Left renal cortex interstitium (tissue), 4 donors: ENCODE measurements around the gene JOSD2. TPM values are rescaled to one million over a fixed set of nuclear protein-coding genes. Genes with fewer than 3 reads are reported as not detected.
A peak's percentile ranks its signal among the peaks of the same experiment; 100 is the strongest.

Experiments
- DNase-seq, 4 donors: peaks; one replicate each; pipeline ENCODE4 v3.0.0-alpha.2; 2013; ENCODE audit warnings: low read depth in 4 of 4, low spot score in 2 of 4, missing footprints in 1 of 4
- polyA plus RNA-seq, 4 donors: library from polyadenylated mRNA; unstranded; fragments of 120-200 nt; gene quantifications; one replicate each; pipeline ENCODE4 v1.2.1, GENCODE V29; 2013; ENCODE audit not compliant: insufficient read length in 4 of 4

The JOSD2 gene, protein sequence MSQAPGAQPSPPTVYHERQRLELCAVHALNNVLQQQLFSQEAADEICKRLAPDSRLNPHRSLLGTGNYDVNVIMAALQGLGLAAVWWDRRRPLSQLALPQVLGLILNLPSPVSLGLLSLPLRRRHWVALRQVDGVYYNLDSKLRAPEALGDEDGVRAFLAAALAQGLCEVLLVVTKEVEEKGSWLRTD
- 10 to 100 TPM in 3 of 4 donors, 1 to 10 TPM in 1; 8.9 to 20.2 (median 15.2) TPM for polyA plus RNA-seq

DNA sequence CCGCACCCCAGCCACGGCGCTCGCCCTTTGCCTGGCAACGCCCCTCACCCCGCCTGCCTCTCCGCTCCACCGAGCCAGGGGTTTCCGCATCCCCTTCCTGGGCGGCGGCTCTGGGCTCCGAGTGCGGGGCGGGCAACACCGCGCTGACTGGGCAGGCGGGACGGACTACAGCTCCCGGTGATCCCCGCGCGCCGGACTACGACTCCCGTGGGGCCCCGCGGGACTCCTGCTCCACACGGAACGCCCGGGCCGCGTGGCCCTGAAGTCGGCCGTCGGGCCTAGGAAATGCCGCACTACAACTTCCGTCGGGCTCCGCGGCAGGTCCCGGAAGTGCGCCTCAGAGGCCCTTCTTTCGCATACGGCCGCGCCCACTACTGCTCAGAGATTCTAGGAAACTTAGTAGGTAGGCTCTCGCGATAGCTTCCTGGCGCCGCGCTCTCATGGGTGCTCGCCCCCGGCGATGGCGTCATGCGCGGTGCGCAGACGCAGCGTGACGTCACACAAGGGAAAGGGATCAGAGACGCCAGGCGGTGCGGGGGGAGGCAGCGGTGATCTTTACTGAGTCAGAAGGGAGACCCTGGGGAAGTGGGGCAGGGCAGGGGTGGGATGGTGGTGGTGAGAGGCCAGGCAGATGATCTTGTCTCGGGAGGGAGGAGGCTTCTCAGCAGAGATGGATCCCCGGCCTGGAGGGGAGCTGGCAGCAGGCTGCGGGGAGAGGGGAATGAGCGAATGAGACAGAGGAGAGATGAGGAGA lies at the start of gene JOSD2:
Gene JOSD2 (minus strand): TSS at position 123 of the 754 bp plus-strand sequence. CDS start 760 bp downstream, outside the sequence.
- peak; percentile 92 to 97 (median 96) for DNase-seq

DNA sequence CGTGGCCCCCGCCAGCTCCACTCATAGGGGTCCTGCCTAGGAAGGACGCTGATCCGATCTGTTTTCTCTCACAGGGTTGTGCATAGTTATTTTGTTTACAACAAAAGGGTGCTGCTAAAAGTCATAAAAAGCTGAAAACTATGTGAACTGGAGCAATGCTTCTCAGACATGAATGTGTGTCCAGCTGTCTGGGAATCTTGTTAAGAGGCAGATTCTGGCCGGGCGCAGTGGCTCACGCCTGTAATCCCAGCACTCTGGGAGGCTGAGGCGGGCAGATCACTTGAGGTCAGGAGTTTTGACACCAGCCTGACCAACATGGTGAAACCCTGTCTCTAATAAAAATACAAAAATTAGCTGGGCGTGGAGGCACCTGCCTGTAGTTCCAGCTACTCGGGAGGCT lies 48.6 kb upstream of the JOSD2 start:
- DNase-seq, result no peak

DNA sequence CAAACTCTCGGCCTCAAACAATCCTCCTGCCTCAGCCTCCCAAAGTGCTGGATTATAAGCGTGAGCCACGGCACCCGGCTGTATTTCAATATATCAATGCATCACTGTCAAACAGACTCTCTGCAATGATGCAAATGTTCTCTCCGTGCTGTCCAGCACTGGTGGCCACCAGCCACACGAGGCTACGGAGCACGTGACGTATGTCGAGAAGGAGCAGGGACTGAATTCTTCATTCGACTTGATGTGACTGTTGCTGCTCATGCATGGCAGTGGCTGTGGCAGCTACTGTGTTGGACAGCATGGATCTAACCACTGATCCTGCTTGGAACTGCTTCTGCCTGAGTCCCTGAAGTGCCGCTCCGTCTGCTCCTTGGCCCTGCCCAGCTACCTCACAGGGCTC lies 47.5 kb upstream of the JOSD2 start:
- DNase-seq, result no peak

DNA sequence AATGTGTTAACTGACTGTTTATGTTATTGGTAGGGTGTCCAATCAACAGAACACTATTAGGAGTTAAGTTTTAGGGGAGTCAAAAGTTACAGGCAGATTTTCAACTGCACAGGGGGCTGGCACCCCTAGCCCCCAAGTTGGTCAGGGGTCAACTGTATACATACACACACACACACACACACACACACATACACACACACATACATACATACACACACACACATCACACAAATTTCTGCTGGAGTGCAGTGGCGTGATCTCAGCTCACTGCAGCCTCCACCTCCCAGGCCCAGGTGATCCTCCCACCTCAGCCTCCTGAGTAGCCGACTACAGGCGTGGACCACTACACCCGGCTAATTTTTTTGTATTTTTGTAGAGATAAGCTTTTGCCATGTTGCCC lies 47.0 kb upstream of the JOSD2 start:
- DNase-seq, result no peak

DNA sequence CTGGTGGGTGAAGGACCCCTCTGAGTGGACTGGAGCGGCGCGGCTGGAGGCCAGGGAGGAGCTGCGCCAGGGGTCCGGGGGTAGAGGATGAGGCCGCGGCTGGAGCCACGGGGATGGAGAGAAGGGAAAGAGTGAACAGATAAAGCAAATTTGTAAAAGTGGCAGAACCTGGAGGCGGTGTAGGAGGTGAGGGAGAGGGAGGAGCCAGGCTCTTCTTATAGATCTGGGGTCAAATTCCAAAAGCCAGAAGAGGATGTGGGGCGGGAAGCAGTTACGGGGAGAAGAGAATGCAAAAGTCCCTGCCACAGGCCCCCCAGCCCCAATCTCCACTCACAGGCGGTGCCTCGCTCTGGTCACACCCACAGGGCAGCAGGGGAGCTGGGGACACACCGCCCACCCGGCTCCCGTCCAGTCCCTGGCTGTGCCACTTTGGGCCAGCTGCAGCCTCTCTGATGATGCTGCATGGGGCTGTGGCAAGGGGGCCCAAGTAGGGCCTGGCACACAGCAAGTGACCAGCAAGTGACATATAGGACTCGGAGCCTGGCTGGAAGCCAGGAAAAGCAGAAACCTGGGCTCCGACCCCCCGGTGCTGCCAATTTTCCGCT lies 46.1 kb upstream of the JOSD2 start:
- no peak for DNase-seq

DNA sequence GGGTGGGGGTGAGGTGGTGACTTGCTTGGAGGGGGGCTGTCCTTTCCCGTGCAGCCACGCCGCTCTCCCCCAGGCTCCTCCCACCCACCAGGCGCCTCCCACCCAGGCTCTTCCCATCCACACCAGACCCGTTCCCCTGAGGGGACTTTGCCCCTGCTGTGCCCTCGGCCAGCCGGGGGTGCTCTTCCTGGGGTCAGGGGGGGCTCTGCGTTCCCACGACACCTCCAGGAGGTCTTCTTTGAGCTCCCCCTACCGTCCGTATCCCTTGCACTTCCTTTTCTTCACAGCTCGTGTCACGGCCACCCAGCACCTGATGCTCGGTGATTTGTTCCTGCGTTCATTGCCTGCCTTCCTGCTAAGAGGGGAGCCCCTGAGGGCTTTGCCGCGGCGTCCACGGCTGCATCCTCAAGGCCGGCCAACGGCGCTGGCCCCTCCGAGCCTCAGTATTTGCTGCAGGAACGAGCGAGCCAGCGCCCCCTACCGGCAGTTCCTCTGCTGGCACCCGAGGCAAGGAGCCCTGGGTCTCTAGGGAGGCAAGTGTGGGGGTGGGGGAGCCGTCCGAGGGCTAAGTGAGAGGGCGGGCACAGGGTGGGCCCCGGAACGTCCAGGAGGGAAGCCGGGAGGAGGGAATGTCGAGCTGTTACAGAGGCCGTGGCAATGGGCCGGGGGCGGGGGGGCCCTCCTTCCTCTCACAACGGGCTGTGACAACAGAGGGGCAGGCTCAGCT lies 45.5 kb upstream of the JOSD2 start:
- peak in 3 of 4 donors; percentile 65 to 81 (median 75) for DNase-seq

DNA sequence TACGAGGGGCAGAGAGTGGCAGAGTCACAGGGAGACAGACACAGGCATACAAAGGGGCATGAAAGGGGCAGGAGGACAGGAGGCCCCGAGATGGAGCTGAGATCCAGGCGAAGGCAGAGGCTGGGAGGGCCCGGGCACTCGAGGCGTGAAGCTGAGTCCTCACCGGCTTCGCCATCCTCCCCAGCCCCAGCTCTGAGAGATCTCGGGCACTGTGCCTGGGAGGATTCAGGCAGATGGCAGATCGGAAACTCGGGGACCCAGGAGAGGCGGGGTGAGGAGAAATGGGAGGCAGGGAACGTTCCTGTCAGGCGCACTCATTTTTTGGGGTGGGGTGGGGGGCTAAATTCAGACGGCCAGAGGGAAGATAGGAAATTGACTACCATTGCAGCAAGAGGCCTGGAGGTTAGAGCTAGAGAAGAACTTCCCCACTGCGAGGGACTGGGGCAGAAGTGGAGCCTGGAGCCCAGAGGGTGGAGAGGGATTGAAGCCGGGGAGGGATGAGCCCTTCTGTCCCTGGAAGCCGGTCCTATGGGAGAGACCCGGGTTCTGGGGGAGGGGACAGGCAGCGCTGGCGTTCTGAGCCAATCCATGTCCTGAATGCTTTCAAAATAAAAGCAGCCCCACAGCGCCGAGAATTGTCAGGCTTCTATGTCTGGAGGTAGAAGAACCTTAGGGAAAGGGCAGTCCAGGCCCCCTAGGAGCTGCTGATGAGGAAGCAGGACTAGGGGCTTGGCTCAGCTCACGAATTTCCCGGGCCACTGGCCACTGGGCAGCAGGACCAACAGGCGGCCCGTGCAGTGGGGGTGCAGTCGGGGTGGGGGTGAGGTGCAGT lies 44.7 kb upstream of the JOSD2 start:
- no peak for DNase-seq

DNA sequence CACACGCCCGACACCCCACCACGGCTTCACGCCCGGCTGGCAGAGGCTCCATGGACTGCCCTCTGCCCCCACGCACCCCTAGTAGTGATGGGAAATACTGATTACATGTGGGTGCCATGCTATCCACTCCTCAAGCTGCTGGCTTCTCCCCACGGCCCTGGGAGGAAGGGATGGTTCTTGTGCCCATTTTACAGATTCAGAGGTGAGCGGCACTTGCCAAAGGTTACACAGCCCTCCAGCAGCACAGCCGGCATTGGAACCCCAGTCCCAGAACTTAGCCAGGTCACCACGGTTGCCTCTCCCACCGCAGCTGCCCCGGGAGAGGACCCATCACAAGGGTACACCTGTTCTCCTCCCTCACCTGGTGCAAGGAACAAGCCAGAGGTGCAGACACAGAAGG lies 44.0 kb upstream of the JOSD2 start:
- no peak for DNase-seq

DNA sequence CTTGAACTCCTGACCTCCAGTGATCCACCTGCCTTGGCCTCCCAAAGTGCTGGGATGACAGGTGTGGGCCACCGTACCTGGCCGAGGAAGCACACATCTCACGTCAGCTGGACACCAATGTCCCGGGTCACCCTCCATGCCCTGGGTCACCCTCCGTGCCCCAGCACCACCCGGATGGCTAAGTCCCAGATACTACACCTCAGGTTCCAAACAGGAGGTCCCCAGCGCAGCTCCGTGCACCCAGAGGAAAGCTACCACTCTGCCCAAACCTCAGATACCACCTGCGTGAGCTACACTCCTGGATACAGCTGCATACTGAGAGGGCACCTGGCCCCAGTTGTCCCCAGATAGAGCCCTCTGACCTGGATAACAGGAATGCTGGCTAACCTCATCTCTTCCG lies 43.2 kb upstream of the JOSD2 start:
- DNase-seq, result no peak

DNA sequence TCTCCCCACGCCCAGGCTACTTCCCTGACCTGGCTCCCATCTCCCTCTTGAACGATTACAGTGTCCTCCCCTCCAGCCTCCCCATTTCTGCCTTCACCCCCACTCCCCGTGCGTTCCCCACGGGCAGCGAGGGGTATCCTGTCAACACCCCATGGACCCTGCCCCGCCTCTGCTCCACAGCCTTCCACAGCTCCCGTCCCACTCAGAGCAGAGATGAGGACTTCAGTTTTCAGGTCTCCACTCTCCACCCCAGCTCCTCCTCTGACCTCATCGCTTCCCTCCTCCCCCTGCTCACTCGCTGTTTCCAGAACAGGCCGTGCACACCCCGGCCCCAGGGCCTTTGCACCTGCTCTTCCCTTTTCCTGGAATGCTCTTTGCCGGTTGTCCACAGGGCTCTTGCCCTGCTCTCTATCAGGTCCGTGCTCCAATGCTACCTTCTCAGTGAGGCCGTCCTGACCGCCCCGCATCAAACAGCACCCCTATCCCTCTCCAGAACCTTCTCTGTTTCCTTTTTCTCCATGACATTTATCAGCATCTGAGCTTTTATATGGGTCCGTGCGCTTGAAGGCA lies 42.2 kb upstream of the JOSD2 start:
- DNase-seq, result no peak

DNA sequence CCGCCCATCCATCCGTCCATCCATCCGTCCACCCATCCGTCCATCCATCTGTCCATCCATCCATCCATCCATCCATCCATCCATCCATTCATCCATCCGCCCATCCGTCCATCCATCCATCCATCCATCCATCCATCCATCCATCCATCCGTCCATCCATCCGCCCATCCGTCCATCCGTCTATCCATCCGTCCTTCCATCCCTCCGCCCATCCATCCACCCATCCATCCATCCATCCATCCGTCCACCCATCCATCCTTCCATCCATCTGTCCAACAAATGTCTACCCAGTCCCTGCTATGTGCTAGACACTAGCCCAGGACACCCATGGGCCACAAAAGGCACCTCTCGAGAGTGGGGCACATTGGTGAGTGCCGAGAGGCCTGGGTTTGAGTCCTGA lies 41.5 kb upstream of the JOSD2 start:
- DNase-seq, result no peak

DNA sequence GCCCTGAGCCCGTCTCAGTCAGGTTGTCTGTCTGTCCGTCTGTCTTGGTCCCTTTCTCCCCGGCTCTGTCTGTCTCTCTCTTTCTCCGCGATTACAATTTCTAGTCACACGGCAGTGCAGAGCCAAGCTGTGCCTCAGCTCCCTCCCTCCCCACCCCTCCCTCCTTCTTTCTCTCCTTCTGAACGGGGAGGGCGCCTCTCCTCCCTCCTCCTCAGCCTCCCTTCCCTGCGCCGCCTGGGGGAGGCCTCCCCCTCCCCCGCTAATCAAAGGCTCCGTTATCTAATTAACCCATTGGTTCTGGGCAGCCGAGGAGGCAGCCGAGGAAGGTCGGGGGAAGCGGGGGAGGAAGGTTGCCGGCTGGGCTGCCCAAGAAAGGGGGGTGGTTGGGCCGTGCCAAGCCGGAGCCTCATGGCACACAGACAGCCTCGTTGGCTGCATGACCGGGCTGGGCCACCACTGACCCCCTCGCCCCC lies 40.8 kb upstream of the JOSD2 start:
- peak in 1 of 4 donors; percentile 57 for DNase-seq

DNA sequence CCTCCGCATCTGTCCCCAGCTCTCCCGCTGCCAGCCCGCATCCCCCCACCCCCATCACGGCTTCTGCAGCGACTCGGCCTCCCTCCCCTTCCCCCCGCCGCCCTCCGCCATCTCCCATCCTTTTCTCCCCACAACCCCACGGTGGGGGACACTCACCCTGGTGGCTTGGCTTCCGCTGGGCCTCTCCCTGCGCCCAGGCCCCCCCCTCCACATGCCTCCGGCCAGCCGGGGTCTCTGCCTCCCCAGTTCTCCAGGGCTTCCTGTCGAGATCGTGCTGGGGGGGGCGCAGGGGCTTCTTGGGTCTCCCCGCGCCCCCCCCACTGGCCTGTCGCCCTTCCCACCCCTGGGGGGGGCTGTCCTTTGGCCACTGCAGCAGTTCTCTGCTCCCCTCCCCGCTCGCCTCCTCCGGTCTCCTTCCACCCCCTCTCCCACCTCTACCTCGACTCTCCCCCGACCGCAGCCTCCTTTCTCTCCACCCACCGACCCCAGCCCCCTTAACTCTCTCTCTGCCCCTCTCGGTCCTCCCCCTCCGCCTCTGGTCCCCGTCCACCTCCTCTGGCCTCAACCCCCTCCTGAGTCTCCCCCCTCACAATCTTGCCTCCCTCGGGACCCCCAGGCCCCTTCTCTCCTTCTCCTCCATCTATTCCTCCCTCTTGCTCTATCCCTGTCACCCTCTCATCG lies 40.2 kb upstream of the JOSD2 start:
- DNase-seq, result no peak

DNA sequence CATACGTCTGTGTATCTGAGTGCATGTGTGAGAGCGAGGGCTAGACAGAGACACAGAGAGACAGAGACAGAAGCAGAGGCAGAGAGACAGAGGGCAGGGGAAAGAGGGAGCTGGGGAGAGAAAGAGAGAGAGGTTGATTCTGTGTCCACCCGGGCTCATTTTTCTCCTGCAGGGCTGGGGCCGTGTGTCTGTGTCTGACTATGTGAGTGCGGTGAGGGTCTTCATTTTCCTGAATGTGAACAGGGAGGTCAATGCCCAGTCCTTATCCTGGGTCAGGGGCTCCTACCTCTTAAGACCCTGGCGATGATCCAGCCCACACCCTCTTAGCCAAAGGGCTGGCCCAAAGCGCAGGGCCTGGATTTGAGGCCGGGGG lies 39.6 kb upstream of the JOSD2 start:
- DNase-seq, result no peak

DNA sequence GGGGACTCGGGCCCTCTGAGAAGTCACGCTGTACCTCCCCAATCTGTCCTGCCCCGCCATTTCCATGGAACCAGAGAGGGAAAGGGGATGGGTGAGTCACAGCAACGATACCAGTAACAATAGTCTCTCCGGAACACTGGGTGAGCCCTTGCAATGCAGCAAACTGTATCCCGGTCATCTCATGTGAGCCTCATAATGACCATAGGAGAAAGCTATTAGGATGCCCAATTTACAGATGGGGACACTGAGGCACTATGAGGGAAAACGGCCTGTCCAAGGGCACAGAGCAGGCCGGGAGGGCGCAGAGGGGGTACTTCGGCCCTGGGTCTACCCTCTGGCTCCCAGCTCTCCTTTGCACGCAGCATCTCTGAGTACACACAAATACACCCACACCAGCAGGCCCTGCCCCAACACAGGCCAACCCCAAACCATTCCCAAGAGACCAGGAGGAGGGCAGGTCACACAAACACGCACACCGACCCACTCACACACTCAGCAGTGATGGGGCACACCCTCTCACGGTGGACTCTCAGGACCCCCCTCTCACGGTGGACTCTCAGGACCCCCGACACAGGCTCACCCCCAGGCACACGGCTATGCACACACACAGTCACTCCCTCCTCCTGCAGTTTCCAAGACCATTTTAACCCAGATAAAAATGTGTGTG lies 39.1 kb upstream of the JOSD2 start:
- no peak for DNase-seq

DNA sequence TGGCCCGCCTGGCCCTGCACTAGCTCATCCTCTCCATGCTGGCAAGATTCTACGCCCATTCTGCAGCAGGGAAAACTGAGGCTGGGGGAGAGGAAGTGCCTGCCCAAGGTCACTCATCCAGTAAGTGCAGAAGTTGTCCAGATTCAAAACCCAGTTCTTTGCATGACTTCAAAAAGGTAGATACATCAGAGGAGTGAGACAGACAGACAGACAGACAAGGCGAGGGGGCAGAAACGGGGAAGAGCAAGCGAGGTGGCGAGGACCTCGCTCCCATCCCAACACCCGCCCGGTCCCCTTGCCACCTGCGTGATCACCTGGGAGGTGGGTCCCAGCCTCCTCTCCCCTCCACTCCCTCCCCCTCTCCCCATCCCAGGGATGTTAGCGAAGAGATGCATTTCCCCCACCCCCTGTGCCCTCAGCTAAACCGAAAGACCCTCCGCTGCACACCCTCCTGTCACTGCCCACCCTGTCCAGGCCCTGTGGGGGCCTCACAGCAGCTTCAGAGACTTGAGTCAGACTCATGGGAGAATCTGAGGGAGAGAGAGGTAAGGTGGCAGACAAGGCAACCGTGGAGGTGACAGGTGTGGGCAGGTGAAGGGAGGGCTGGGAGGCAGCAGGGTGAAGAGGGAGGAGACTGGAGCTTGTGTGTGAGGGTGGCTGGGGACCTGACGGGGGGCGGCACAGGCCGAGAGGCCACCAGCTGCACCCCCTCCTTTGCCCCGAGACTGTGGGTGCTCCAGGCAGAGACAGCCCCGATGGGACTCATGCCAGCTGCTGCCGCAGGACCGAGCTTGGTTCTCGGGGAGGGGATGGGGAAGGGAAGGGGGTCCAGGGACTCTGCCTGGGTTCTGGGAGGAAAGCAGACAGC lies 38.3 kb upstream of the JOSD2 start:
- no peak for DNase-seq

DNA sequence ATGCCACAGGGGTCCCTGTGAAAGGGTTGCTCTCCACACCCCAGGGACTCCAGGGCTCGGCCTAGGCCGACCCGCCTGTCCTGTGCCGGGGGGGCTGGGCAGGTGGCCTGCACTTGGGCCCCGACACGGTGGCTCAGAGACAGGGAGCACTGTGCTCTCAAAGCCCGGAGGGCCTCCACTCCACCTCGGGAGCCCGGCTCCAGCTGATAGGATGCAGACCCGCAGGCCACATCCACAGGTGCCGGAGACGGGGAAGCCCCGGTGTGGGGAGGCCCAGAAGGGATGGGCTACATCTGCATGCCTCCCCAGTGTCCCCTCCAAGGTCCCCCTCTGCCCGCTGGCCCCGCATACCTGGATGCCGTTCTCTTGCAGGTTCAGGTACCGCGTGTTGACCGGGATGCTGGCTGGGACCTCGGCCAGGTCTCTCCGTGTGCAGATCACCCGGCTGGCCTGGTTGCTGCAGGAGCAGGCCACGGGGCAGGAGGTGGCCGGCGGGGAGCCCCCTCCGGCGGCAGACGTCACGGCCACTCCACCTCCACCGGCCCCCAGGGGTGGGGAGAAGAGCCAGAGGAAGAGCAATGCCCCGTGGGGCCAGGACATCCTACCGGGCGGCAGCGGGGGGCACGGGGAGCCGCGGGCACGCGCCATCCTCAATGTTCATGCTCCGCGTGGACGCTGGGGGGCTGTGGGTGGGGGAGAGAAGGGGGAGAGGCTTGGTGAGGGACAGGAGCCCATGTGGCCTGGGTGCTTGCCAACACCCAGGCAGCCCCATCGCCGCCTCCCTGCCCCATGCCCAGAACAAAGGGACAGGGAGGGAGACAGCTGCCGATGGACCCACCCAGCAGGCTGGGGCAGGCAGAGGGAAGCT lies 37.4 kb upstream of the JOSD2 start:
- DNase-seq, result no peak
